Ascending aorta (tissue), 2 donors: ENCODE measurements around the gene TIGIT. TPM values are rescaled to one million over a fixed set of nuclear protein-coding genes. Genes with fewer than 3 reads are reported as not detected.

Source experiments
- DNase-seq, 2 donors: peaks; one replicate each; pipeline ENCODE4 v3.0.0-alpha.2; 2019; ENCODE audit warnings: low spot score in 2 of 2
- H3K27ac ChIP-seq, 2 donors: fragments of 200-600 bp; sonication (generic); one replicate each; pipeline ENCODE4 v1.5.1; 2016 to 2017; ENCODE audit warnings: mild to moderate bottlenecking in 1 of 2
- H3K27me3 ChIP-seq: fragments of 200-600 bp; sonication (generic); one replicate; pipeline ENCODE4 v1.5.1; 2017
- H3K36me3 ChIP-seq, 2 donors: fragments of 200-600 bp; sonication (generic); one replicate each; pipeline ENCODE4 v1.5.1; 2016
- H3K4me1 ChIP-seq, 2 donors: fragments of 200-600 bp; sonication (generic); one replicate each; pipeline ENCODE4 v1.5.1; 2016 to 2017; ENCODE audit warnings: mild to moderate bottlenecking in 1 of 2
- H3K4me3 ChIP-seq, 2 donors: fragments of 200-600 bp; sonication (generic); one replicate each; pipeline ENCODE4 v1.5.1; 2016 to 2017; ENCODE audit warnings: mild to moderate bottlenecking in 1 of 2
- H3K9me3 ChIP-seq, 2 donors: fragments of 200-600 bp; sonication (generic); one replicate each; pipeline ENCODE4 v1.5.1; 2016
- CTCF ChIP-seq, 3 experiments: fragments of 200-600 bp in 2 of 3; fragments of 450-650 bp in 1 of 3; sonication (generic) in 2 of 3; IDR thresholded peaks; one replicate each; pipeline ENCODE4 v1.5.1; 2016 to 2019; ENCODE audit warnings: antibody characterized with exemption in 3 of 3, mild to moderate bottlenecking in 1 of 3, moderate library complexity in 1 of 3
- intact Hi-C: fragments of 100-400 bp; cut with DNase I; formaldehyde crosslinking; loops from one replicate; pipeline ENCODE4 v1.15.1; 2023
- total RNA-seq: library from RNA; depleted of rRNA; stranded (reverse); fragments of >200 nt; gene quantifications from one replicate; pipeline ENCODE4 v1.1.0, GENCODE V29; 2016

TIGIT gene
- total RNA-seq, 1 donor from 2014 or later = not detected

- no peak for TF ChIP-seq CTCF (IDR thresholded peaks at IDR 0.05)
- H3K9me3 ChIP-seq = no peaks in the 10 kb centered on the region
- peaks cover 12 to 24% of the 10 kb centered on the region in 2 donors for H3K36me3 ChIP-seq
- no peaks in the 10 kb centered on the region for H3K4me1 ChIP-seq
- no peak for DNase-seq
- H3K4me3 ChIP-seq = no peak overlapping the region
- no peaks in the 10 kb centered on the region for H3K27me3 ChIP-seq
- no peak overlapping the region for H3K27ac ChIP-seq
- intact Hi-C loops = no loop called here
These were observed 58.0 kb downstream of the TIGIT start for GRCh38 chr3:114351822-114352145.

- TF ChIP-seq CTCF (IDR thresholded peaks at IDR 0.05) = no peak
- no peak for DNase-seq
- Histone ChIP-seq H3K4me3 (no peak overlapping the region), H3K4me1 (no peaks in the 10 kb centered on the region), H3K27me3 (no peaks in the 10 kb centered on the region), H3K9me3 (no peaks in the 10 kb centered on the region), H3K36me3 (peaks cover under 1 to 10% of the 10 kb centered on the region in 2 donors), H3K27ac (no peak overlapping the region)
- intact Hi-C loops = no loop called here
These were observed 61.8 kb downstream of the TIGIT start for GRCh38 chr3:114355653-114356052.

- TF ChIP-seq CTCF (IDR thresholded peaks at IDR 0.05) = no peak
- no peaks in the 10 kb centered on the region for H3K9me3 ChIP-seq
- H3K27me3 ChIP-seq = no peaks in the 10 kb centered on the region
- DNase-seq = no peak
- H3K36me3 ChIP-seq = peaks cover 0 to 5% of the 10 kb centered on the region in 2 donors
- H3K4me3 ChIP-seq = no peak overlapping the region
- H3K4me1 ChIP-seq = no peaks in the 10 kb centered on the region
- intact Hi-C loops = no loop called here
- H3K27ac ChIP-seq = no peak overlapping the region
These were observed 62.2 kb downstream of the TIGIT start for GRCh38 chr3:114356066-114356465.

GRCh38 chr3:114356525-114356924, 62.7 kb downstream of the TIGIT start:
- no peak for TF ChIP-seq CTCF (IDR thresholded peaks at IDR 0.05)
- intact Hi-C loops = no loop called here
- DNase-seq = no peak

More at GRCh38 chr3:114356525-114356924, 62.7 kb downstream of the TIGIT start:
- Histone ChIP-seq H3K27ac (no peak overlapping the region), H3K9me3 (no peaks in the 10 kb centered on the region), H3K4me1 (no peaks in the 10 kb centered on the region), H3K4me3 (no peak overlapping the region), H3K36me3 (peaks cover 0 to under 1% of the 10 kb centered on the region in 2 donors), H3K27me3 (no peaks in the 10 kb centered on the region)

Other genes starting within 250 kb of the TIGIT start
- 0.21 TPM for gene CCDC191, start 237.5 kb upstream of the TIGIT start, total RNA-seq
- gene QTRT2, start 237.3 kb upstream of the TIGIT start, total RNA-seq = 9.5 TPM
- gene DRD3, start 115.0 kb upstream of the TIGIT start, total RNA-seq = not detected
- 23.7 TPM for gene ZNF80, start 56.5 kb upstream of the TIGIT start, total RNA-seq